IgD-negative memory B cell (primary cell): ENCODE measurements around the gene HIPK3. TPM values are rescaled to one million over a fixed set of nuclear protein-coding genes. Genes with fewer than 3 reads are reported as not detected.
A peak's percentile ranks its signal among the peaks of the same experiment; 100 is the strongest.
"Not testable (repeated sequence)": the region's sequence is repeated elsewhere in the genome, so short reads cannot be mapped to it uniquely, and the experiment has no call there.

ENCODE experiments used
- H3K27ac Mint-ChIP-seq, 3 donors: one replicate each; pipeline ENCODE4 v1.8.0; 2020 to 2022; ENCODE audit warnings: mild to moderate bottlenecking in 3 of 3, mixed read lengths in 3 of 3, moderate library complexity in 1 of 3
- H3K27me3 Mint-ChIP-seq: one replicate; pipeline ENCODE4 v1.8.0; 2021; ENCODE audit warnings: mixed read lengths
- H3K36me3 Mint-ChIP-seq: one replicate; pipeline ENCODE4 v1.8.0; 2020; ENCODE audit warnings: mild to moderate bottlenecking, mixed read lengths
- H3K4me1 Mint-ChIP-seq, 3 donors: one replicate each; pipeline ENCODE4 v1.8.0; 2020 to 2022; ENCODE audit warnings: mixed read lengths in 3 of 3, mild to moderate bottlenecking in 1 of 3
- H3K4me3 Mint-ChIP-seq, 4 donors: one replicate each; pipeline ENCODE4 v1.8.0; 2020 to 2022; ENCODE audit warnings: mild to moderate bottlenecking in 4 of 4, mixed read lengths in 4 of 4, moderate library complexity in 3 of 4
- H3K9me3 Mint-ChIP-seq, 3 donors: one replicate each; pipeline ENCODE4 v1.8.0; 2020 to 2021; ENCODE audit warnings: mixed read lengths in 3 of 3, mild to moderate bottlenecking in 1 of 3
- polyA plus RNA-seq: library from polyadenylated mRNA; unstranded; fragments of 300-500 nt; fragmentation: Illumina TruSeq; gene quantifications from one replicate; pipeline ENCODE4 v1.2.3, GENCODE V29; 2021

The HIPK3 gene
- 26.9 TPM for polyA plus RNA-seq

- Mint-ChIP-seq H3K4me1 (peaks cover 19 to 39% (median 29%) of the 10 kb centered on the region in 3 donors), H3K27ac (peak within 1 kb of the TSS; percentile 93 to 99 (median 99)), H3K4me3 (peak within 1 kb of the TSS; percentile 95 to 99 (median 98)), H3K36me3 (no peaks in the 10 kb centered on the region), H3K9me3 (peaks cover 0 to 3% (median 0%) of the 10 kb centered on the region in 3 donors), H3K27me3 (no peaks in the 10 kb centered on the region)
Measured at GRCh38 chr11:33257160-33257896, at the start of gene HIPK3. Gene HIPK3, plus strand, starts transcription at chr11:33257381.

- Mint-ChIP-seq H3K4me1 (peaks cover 0 to 2% (median 0%) of the 10 kb centered on the region in 3 donors), H3K27ac (no peak overlapping the region), H3K4me3 (no peak overlapping the region), H3K9me3 (peaks cover 0 to 2% (median 0%) of the 10 kb centered on the region in 3 donors), H3K27me3 (peaks cover 6% of the 10 kb centered on the region), H3K36me3 (peaks cover 2% of the 10 kb centered on the region)
Measured at GRCh38 chr11:33207408-33207985, 49.7 kb upstream of the HIPK3 start.

- no peak overlapping the region for H3K4me3 Mint-ChIP-seq
- H3K4me1 Mint-ChIP-seq, result peaks cover 0 to 2% (median 0%) of the 10 kb centered on the region in 3 donors
- peaks cover 6% of the 10 kb centered on the region for H3K27me3 Mint-ChIP-seq
- no peak overlapping the region for H3K27ac Mint-ChIP-seq
- peaks cover 2% of the 10 kb centered on the region for H3K36me3 Mint-ChIP-seq
- peaks cover 0 to 2% (median 0%) of the 10 kb centered on the region in 3 donors for H3K9me3 Mint-ChIP-seq
Measured at GRCh38 chr11:33208150-33208549, 49.0 kb upstream of the HIPK3 start.

GRCh38 chr11:33211153-33211552 is 46.0 kb upstream of the HIPK3 start:
- Mint-ChIP-seq H3K4me1 (peaks cover 0 to 2% (median 0%) of the 10 kb centered on the region in 3 donors), H3K4me3 (no peak overlapping the region), H3K27me3 (peaks cover 6% of the 10 kb centered on the region), H3K36me3 (peaks cover 2% of the 10 kb centered on the region), H3K27ac (no peak overlapping the region), H3K9me3 (peaks cover 0 to 6% (median 3%) of the 10 kb centered on the region in 3 donors)

GRCh38 chr11:33211580-33211979 is 45.6 kb upstream of the HIPK3 start:
- Mint-ChIP-seq H3K27me3 (peaks cover 6% of the 10 kb centered on the region), H3K9me3 (peaks cover 0 to 6% (median 3%) of the 10 kb centered on the region in 3 donors), H3K4me1 (peaks cover 0 to 2% (median 0%) of the 10 kb centered on the region in 3 donors), H3K36me3 (peaks cover 2% of the 10 kb centered on the region), H3K27ac (no peak overlapping the region), H3K4me3 (no peak overlapping the region)

- H3K9me3 Mint-ChIP-seq, result peaks cover 0 to 7% (median 3%) of the 10 kb centered on the region in 3 donors
- peaks cover 0 to 2% (median 0%) of the 10 kb centered on the region in 3 donors for H3K4me1 Mint-ChIP-seq
- H3K36me3 Mint-ChIP-seq, result peaks cover 2% of the 10 kb centered on the region
- H3K27ac Mint-ChIP-seq, result no peak overlapping the region
- H3K4me3 Mint-ChIP-seq, result no peak overlapping the region
- peaks cover 4% of the 10 kb centered on the region for H3K27me3 Mint-ChIP-seq
Measured at GRCh38 chr11:33214187-33214586, 43.0 kb upstream of the HIPK3 start.

- Mint-ChIP-seq H3K27me3 (peaks cover 4% of the 10 kb centered on the region), H3K27ac (no peak overlapping the region), H3K9me3 (peaks cover 0 to 7% (median 3%) of the 10 kb centered on the region in 3 donors), H3K36me3 (peaks cover 2% of the 10 kb centered on the region), H3K4me1 (peaks cover 0 to 2% (median 0%) of the 10 kb centered on the region in 3 donors), H3K4me3 (no peak overlapping the region)
Measured at GRCh38 chr11:33214767-33215166, 42.4 kb upstream of the HIPK3 start.

GRCh38 chr11:33216676-33217075 is 40.5 kb upstream of the HIPK3 start:
- not testable (repeated sequence) for H3K27ac Mint-ChIP-seq, H3K4me1 Mint-ChIP-seq, H3K9me3 Mint-ChIP-seq, H3K36me3 Mint-ChIP-seq, H3K27me3 Mint-ChIP-seq, H3K4me3 Mint-ChIP-seq

- H3K36me3 Mint-ChIP-seq, result no peaks in the 10 kb centered on the region
- no peak overlapping the region for H3K27ac Mint-ChIP-seq
- no peak overlapping the region for H3K4me3 Mint-ChIP-seq
- H3K27me3 Mint-ChIP-seq, result no peaks in the 10 kb centered on the region
- H3K9me3 Mint-ChIP-seq, result peaks cover 0 to 2% (median 0%) of the 10 kb centered on the region in 3 donors
- H3K4me1 Mint-ChIP-seq, result no peaks in the 10 kb centered on the region
Measured at GRCh38 chr11:33222052-33222750, 35.0 kb upstream of the HIPK3 start.

- H3K9me3 Mint-ChIP-seq, result no peaks in the 10 kb centered on the region
- peaks cover 2% of the 10 kb centered on the region for H3K36me3 Mint-ChIP-seq
- H3K4me3 Mint-ChIP-seq, result no peak overlapping the region
- H3K27me3 Mint-ChIP-seq, result no peaks in the 10 kb centered on the region
- no peaks in the 10 kb centered on the region for H3K4me1 Mint-ChIP-seq
- H3K27ac Mint-ChIP-seq, result no peak overlapping the region
Measured at GRCh38 chr11:33225371-33225770, 31.8 kb upstream of the HIPK3 start.

GRCh38 chr11:33227578-33228261 is 29.5 kb upstream of the HIPK3 start:
- H3K4me1 Mint-ChIP-seq, result no peaks in the 10 kb centered on the region
- no peaks in the 10 kb centered on the region for H3K9me3 Mint-ChIP-seq
- H3K36me3 Mint-ChIP-seq, result peaks cover 2% of the 10 kb centered on the region
- H3K27ac Mint-ChIP-seq, result no peak overlapping the region
- no peak overlapping the region for H3K4me3 Mint-ChIP-seq
- no peaks in the 10 kb centered on the region for H3K27me3 Mint-ChIP-seq

- no peaks in the 10 kb centered on the region for H3K36me3 Mint-ChIP-seq
- peak overlapping the region in 1 of 4 donors; percentile 25 for H3K4me3 Mint-ChIP-seq
- H3K4me1 Mint-ChIP-seq, result peaks cover 0 to 6% (median 5%) of the 10 kb centered on the region in 3 donors
- H3K27me3 Mint-ChIP-seq, result no peaks in the 10 kb centered on the region
- H3K27ac Mint-ChIP-seq, result no peak overlapping the region
- H3K9me3 Mint-ChIP-seq, result no peaks in the 10 kb centered on the region
Measured at GRCh38 chr11:33234397-33235190, 22.6 kb upstream of the HIPK3 start.

- no peak overlapping the region for H3K4me3 Mint-ChIP-seq
- H3K27ac Mint-ChIP-seq, result no peak overlapping the region
- no peaks in the 10 kb centered on the region for H3K9me3 Mint-ChIP-seq
- peaks cover 0 to 6% (median 5%) of the 10 kb centered on the region in 3 donors for H3K4me1 Mint-ChIP-seq
- peaks cover 2% of the 10 kb centered on the region for H3K36me3 Mint-ChIP-seq
- no peaks in the 10 kb centered on the region for H3K27me3 Mint-ChIP-seq
Measured at GRCh38 chr11:33237039-33237597, 20.1 kb upstream of the HIPK3 start.

GRCh38 chr11:33242575-33242974 is 14.6 kb upstream of the HIPK3 start:
- H3K4me3 Mint-ChIP-seq, result no peak overlapping the region
- H3K9me3 Mint-ChIP-seq, result peaks cover 0 to 4% (median 3%) of the 10 kb centered on the region in 3 donors
- H3K27me3 Mint-ChIP-seq, result peaks cover 7% of the 10 kb centered on the region
- H3K27ac Mint-ChIP-seq, result no peak overlapping the region
- H3K36me3 Mint-ChIP-seq, result peaks cover 6% of the 10 kb centered on the region
- no peaks in the 10 kb centered on the region for H3K4me1 Mint-ChIP-seq
